BLaER1 (cell line): ENCODE measurements around the gene MDK.

ENCODE experiments used
- H3K27ac ChIP-seq: shearing (Covaris generic); formaldehyde crosslinking; 2 replicates; pipeline ENCODE4 v1.8.1; 2022
- H3K27me3 ChIP-seq: shearing (Covaris generic); formaldehyde crosslinking; 2 replicates; pipeline ENCODE4 v1.8.1; 2022
- H3K36me3 ChIP-seq: shearing (Covaris generic); formaldehyde crosslinking; 2 replicates; pipeline ENCODE4 v1.8.1; 2022
- H3K4me1 ChIP-seq: shearing (Covaris generic); formaldehyde crosslinking; 2 replicates; pipeline ENCODE4 v1.8.1; 2022
- H3K4me2 ChIP-seq: shearing (Covaris generic); formaldehyde crosslinking; 2 replicates; pipeline ENCODE4 v1.8.1; 2022
- H3K4me3 ChIP-seq: shearing (Covaris generic); formaldehyde crosslinking; 2 replicates; pipeline ENCODE4 v1.8.1; 2022
- H3K9ac ChIP-seq: shearing (Covaris generic); formaldehyde crosslinking; 2 replicates; pipeline ENCODE4 v1.8.1; 2022
- H3K9me3 ChIP-seq: shearing (Covaris generic); formaldehyde crosslinking; 2 replicates; pipeline ENCODE4 v1.8.1; 2022
- H4K20me1 ChIP-seq: shearing (Covaris generic); formaldehyde crosslinking; 2 replicates; pipeline ENCODE4 v1.8.1; 2022
- Cebpa-rat ChIP-seq: shearing (Covaris generic); IDR thresholded peaks from 2 replicates; pipeline ENCODE4 v1.8.1; 2022

MDK gene

DNA sequence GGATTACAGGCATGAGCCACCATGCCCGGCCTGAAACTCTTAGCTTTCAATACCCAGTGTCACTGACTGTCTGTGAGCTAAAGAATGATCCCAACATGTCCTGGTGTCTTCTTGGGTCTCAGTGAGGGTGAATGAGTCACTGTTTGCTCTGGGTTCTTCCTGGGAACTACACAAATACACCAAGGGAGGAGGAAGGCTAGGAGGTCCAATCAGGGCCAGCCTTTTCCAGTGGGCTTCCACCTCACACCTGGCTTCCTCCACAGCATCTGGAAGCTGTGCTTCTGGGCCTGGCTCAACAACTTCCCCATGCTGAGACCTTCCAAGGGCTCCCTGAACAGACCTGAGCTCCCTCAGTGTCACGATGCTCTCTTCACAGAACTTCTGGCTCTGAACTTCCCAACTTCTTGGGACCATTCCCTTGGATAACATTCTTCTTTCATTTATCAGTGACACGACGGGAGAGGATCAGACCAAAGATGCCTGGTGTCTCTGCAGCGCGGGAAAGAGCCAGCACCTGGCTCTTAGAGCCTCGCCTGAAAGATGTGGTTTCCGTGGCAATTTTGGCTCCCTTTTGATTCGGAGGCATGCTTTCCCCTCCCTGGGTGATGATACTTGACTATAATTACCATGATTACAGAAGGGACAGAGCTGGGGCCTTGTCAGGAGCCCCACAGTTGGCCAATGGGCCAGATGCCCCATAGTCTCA is 32.4 kb downstream of the MDK start:
- no peaks in the 10 kb centered on the region for H3K27me3 ChIP-seq
- no peaks in the 10 kb centered on the region for H4K20me1 ChIP-seq
- no peaks in the 10 kb centered on the region for H3K9me3 ChIP-seq
- no peak overlapping the region for H3K4me2 ChIP-seq
- no peaks in the 10 kb centered on the region for H3K4me1 ChIP-seq
- no peak for TF ChIP-seq Cebpa-rat
- no peak overlapping the region for H3K9ac ChIP-seq
- H3K4me3 ChIP-seq = no peak overlapping the region
- no peak overlapping the region for H3K27ac ChIP-seq
- H3K36me3 ChIP-seq = peaks cover 83% of the 10 kb centered on the region

DNA sequence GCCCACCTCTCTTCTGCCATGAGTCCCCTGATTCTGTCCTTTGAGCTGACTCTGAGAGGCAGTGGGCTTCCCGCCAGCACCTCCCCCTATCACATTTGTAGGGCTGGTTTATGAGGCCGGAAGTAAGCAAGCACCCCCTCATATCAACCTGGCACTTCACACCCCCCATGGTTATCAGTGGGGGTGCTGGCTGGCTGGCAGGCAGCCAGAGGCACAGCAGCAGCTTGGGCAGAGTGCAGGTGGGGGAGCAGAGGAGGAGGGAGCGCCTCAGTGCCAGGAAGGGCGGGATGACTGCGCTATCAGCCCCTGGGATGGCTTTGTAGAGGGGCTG is 33.0 kb downstream of the MDK start:
- H4K20me1 ChIP-seq = no peaks in the 10 kb centered on the region
- H3K36me3 ChIP-seq = peaks cover 78% of the 10 kb centered on the region
- no peak overlapping the region for H3K9ac ChIP-seq
- no peaks in the 10 kb centered on the region for H3K27me3 ChIP-seq
- no peak overlapping the region for H3K27ac ChIP-seq
- no peak overlapping the region for H3K4me3 ChIP-seq
- TF ChIP-seq Cebpa-rat = no peak
- no peaks in the 10 kb centered on the region for H3K9me3 ChIP-seq
- H3K4me2 ChIP-seq = no peak overlapping the region
- no peaks in the 10 kb centered on the region for H3K4me1 ChIP-seq

DNA sequence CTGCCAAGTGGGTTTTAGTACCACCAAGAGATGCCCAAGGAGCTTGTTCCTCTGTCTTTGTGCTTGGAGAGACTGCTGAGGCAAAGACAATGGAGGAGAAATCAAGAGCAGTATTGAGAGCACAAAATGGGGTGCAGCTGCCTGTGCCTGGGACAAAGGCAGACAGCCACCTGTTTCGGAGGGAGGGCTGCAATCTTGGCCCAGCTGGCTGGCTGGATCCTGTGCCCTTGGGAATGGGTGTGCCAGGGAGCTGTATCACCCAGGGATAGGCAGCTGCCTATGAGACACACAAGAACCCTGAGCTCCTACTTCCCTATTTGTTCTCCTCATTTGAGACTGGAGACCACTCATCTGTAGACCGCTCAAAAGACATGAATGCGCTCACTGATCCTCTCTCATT is 33.4 kb downstream of the MDK start:
- Histone ChIP-seq H4K20me1 (no peaks in the 10 kb centered on the region), H3K36me3 (peaks cover 74% of the 10 kb centered on the region)

DNA sequence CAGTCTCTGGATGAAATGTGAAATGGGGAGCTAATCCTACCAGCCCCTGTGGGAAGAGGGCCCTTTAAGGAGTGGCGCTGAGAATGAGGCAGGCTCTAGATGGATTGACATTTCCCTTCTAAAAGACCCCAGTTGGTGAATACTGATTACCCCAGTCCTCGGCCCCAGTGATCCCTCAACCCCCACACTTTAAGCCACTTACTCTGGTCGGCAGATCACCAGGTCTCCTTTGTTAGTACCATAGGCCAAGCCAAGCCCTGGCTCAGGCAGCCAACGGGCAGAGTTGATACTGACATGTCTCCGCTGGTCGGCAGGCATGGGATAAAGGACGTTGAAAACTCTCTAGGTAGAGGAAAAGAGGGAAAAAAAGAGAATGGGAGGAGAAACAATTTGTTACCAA is 36.2 kb downstream of the MDK start:
- Histone ChIP-seq H3K4me2 (no peak overlapping the region), H3K27ac (no peak overlapping the region), H3K4me3 (no peak overlapping the region), H4K20me1 (0 out of 2 replicates have a peak, but pooled peaks cover 8% of the 10 kb centered on the region), H3K9ac (no peak overlapping the region), H3K4me1 (no peaks in the 10 kb centered on the region), H3K36me3 (peaks cover 80% of the 10 kb centered on the region), H3K27me3 (no peaks in the 10 kb centered on the region), H3K9me3 (no peaks in the 10 kb centered on the region)
- TF ChIP-seq Cebpa-rat = no peak

More for the DNA sequence above, 33.4 kb downstream of the MDK start:
- no peak overlapping the region for H3K9ac ChIP-seq
- TF ChIP-seq Cebpa-rat = no peak
- H3K27me3 ChIP-seq = no peaks in the 10 kb centered on the region
- no peak overlapping the region for H3K4me3 ChIP-seq
- H3K27ac ChIP-seq = no peak overlapping the region
- no peaks in the 10 kb centered on the region for H3K4me1 ChIP-seq
- H3K4me2 ChIP-seq = no peak overlapping the region
- no peaks in the 10 kb centered on the region for H3K9me3 ChIP-seq

DNA sequence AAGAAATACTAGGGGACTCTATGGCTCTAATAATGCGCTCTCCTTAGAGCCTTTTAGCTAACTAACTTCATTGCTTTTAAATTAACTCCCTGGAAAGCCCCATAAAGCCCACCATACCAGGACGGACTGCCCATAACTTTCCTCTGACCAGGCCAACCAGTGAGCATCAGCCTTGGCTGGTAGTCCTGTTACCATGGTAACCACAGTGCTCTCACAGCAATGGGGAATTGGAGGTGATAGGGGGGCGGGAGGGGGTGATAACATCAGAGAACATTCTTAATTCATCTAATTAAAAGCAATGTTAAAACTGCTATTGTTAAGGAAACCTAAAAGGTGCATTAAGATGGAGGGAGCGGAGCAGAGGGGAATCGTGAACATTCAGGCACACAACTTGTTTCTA is 37.3 kb downstream of the MDK start:
- 0 out of 2 replicates have a peak, but pooled peaks cover 9% of the 10 kb centered on the region for H4K20me1 ChIP-seq
- peaks cover 72% of the 10 kb centered on the region for H3K36me3 ChIP-seq

DNA sequence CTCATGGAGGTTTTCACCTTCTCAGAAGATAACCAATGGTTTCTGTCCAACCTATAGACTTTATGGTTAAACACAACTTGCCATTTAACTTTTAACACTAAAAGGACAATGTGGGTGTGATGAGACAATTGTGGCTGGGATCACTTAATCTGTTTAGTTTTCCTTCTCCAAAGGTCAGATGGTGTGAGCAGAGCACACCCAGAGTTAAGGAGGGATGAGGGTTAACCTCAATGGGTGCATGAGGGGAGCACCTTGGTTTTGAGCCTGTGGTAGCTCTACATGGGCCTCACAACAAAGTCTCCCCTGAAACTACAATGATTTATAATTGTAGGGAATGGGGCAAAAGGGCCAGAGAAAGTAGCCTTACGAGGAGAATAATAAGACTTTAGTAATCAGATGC is 39.0 kb downstream of the MDK start:
- no peak for TF ChIP-seq Cebpa-rat
- Histone ChIP-seq H4K20me1 (0 out of 2 replicates have a peak, but pooled peaks cover 9% of the 10 kb centered on the region), H3K4me3 (no peak overlapping the region), H3K27me3 (no peaks in the 10 kb centered on the region), H3K4me2 (no peak overlapping the region), H3K27ac (no peak overlapping the region), H3K36me3 (peaks cover 66% of the 10 kb centered on the region), H3K9ac (no peak overlapping the region), H3K4me1 (no peaks in the 10 kb centered on the region), H3K9me3 (no peaks in the 10 kb centered on the region)

More for the DNA sequence above, 37.3 kb downstream of the MDK start:
- Histone ChIP-seq H3K4me2 (no peak overlapping the region), H3K27ac (no peak overlapping the region), H3K27me3 (no peaks in the 10 kb centered on the region), H3K4me1 (no peaks in the 10 kb centered on the region), H3K9me3 (no peaks in the 10 kb centered on the region), H3K9ac (no peak overlapping the region), H3K4me3 (no peak overlapping the region)
- no peak for TF ChIP-seq Cebpa-rat

DNA sequence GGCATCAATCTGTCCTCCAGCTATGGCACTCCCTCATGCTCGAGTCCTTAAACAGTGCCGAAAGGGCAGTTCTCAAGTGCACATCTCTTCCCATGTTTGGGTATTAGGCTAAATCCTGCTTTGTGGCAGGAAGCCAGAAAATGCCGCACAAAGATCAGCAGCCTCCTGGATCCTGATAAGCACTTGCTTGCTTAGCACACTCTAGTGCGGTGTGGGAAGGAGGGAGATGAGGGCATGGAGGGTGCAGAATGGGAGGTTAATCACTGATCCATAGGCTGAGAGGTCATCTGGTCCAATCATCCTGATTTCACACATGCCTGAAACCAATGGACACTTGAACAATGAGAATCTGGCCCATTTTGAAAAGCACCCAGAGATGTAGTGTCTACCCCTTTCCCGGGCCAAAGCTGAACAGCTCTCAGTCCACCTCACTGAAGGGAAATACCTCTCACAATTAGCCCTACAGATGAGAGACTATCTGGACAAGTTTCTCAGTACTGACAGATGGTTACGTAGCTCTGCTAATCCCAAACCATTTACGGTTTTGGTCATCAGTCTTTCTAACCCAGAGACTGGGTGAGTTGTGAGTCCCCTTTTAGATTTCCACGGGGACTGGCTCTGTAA is 39.9 kb downstream of the MDK start:
- Histone ChIP-seq H3K9me3 (no peaks in the 10 kb centered on the region), H3K36me3 (peaks cover 62% of the 10 kb centered on the region), H3K27me3 (no peaks in the 10 kb centered on the region), H3K4me1 (no peaks in the 10 kb centered on the region), H3K27ac (no peak overlapping the region), H3K9ac (no peak overlapping the region), H4K20me1 (0 out of 2 replicates have a peak, but pooled peaks cover 9% of the 10 kb centered on the region), H3K4me2 (no peak overlapping the region), H3K4me3 (no peak overlapping the region)
- no peak for TF ChIP-seq Cebpa-rat

DNA sequence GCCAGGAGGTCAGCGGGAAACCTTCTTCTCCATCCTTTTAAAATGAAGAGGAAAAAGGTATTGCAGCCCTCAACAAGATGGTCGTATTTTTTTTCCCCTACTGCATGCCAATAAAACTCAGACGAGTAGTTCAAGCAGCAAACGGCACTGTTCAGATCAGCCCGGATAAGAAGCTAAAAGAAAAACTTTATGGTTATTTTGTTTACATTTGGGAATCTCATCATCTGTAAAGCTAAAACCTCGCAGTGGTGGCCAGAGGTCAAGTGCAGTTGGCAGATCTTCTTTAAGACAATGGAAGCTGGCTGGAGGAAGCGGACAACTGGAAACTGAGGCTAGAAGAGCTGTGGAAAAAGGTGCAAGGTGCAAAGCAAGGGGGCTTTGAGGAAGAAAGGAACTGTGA is 41.1 kb downstream of the MDK start:
- Histone ChIP-seq H3K4me3 (no peak overlapping the region), H3K9me3 (no peaks in the 10 kb centered on the region), H3K27ac (no peak overlapping the region), H4K20me1 (0 out of 2 replicates have a peak, but pooled peaks cover 9% of the 10 kb centered on the region), H3K27me3 (no peaks in the 10 kb centered on the region), H3K36me3 (peaks cover 56% of the 10 kb centered on the region), H3K4me2 (no peak overlapping the region), H3K9ac (no peak overlapping the region), H3K4me1 (no peaks in the 10 kb centered on the region)
- TF ChIP-seq Cebpa-rat = no peak

DNA sequence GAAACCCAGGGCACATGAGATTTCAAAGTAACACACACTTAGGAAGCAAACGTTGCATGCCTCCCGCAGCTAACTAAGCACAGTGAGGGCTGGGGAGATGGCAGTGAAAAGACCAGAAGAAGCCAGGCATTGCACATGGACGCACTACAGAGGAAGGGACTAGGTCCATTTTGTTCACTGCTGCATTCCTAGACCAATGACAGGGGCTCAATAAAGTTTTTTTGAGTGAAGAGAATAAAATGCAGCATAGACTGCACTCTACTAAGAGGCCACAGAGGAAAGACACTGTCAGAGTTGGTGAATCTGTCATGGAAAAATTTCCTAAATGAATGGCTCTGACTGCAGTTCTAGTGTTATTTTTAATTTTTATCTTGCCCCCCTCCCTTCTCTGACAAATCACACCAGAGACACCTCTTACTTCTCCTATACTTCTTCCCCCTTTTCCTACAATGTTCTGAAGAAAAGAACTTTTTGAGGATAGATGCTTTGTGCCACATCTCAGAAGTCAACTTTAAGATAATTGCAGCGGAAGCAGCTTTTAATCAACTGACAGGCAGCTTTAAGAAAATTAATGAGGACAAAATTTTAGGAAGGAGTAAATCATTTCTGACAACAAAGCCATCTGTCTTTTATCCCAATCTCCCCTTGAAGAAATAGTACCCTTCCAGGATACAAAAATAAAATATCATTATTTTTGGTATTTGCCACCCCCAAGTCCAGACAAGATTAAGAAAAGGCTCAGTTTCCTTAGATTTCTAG is 44.9 kb downstream of the MDK start:
- H4K20me1 ChIP-seq = 0 out of 2 replicates have a peak, but pooled peaks cover 9% of the 10 kb centered on the region
- H3K27ac ChIP-seq = no peak overlapping the region
- H3K36me3 ChIP-seq = peaks cover 74% of the 10 kb centered on the region
- no peak overlapping the region for H3K4me3 ChIP-seq
- H3K27me3 ChIP-seq = no peaks in the 10 kb centered on the region
- H3K4me2 ChIP-seq = no peak overlapping the region
- H3K4me1 ChIP-seq = no peaks in the 10 kb centered on the region
- no peak overlapping the region for H3K9ac ChIP-seq
- TF ChIP-seq Cebpa-rat = no peak
- H3K9me3 ChIP-seq = no peaks in the 10 kb centered on the region

DNA sequence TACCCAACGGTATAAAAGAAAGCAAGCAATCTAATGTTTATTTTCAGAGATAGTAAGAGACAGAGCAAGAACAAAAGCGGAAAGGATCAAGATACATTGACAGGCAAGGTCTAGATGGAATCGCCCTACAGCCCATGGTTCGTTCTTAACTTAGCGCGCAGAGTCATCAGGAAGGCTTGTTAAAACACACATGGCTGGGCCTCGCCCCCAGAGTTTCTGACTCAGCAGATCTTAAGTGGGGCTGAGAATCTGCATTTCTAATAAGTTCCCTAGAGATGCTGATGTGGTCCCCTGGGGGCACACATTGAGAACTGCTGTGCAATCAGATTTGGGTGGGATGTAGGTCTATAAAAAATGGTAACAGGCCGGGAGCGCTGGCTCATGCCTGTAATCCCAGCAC is 45.9 kb downstream of the MDK start:
- no peak overlapping the region for H3K9ac ChIP-seq
- H3K4me3 ChIP-seq = no peak overlapping the region
- TF ChIP-seq Cebpa-rat = no peak
- no peaks in the 10 kb centered on the region for H3K9me3 ChIP-seq
- no peak overlapping the region for H3K27ac ChIP-seq
- no peak overlapping the region for H3K4me2 ChIP-seq
- no peaks in the 10 kb centered on the region for H3K27me3 ChIP-seq
- peaks cover 74% of the 10 kb centered on the region for H3K36me3 ChIP-seq
- H4K20me1 ChIP-seq = 0 out of 2 replicates have a peak, but pooled peaks cover 4% of the 10 kb centered on the region
- no peaks in the 10 kb centered on the region for H3K4me1 ChIP-seq
